GM19452 (cell line): ENCODE measurements around the gene APLN.

Experiments
- ATAC-seq: cut with Tn5 transposase; IDR thresholded peaks from one replicate; pipeline ENCODE4 v1.9.1; 2021; ENCODE audit not compliant: unreplicated experiment

APLN gene

GRCh38 chrX:129642641-129643040, 12.1 kb downstream of the APLN start:
- no peak for ATAC-seq

DNA sequence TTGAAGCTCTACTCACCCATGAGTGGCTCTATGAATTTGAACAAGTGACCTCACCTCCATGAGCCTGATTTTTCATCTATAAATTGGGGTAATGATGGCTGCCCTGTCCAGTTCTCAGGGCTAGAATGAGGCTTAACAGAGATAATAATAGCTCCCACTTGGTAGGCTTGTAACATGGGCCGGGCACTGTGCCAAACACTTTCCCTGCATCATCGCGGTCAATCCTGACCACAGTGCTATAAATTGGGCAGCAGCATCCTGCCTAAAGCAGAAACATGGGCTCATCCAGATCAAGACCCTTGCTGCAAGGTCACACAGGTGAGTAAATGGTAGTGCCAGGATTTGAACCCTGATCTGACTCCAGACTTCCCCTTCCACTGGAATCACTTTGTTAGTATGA, 12.8 kb downstream of the APLN start:
- ATAC-seq, result no peak

DNA sequence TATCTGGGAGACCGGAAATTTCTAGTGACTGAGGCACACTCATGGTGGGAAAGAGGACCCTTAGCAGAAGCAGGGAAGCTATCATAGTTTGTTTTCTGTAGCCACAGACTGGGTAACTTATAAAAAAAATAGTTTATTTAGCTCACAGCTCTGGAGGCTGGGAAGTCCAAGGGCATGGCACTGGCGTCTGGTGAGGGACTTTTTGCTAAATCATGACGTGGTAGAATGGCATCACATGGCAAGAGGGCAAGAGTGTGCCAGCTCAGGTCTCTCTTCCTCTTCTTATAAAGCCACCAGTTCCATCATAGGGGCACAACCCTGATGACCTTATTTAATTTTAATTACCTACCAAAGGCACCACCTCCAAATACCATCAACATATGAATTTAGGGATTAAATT, 13.3 kb downstream of the APLN start:
- no peak for ATAC-seq

GRCh38 chrX:129640737-129641136, 14.0 kb downstream of the APLN start:
- no peak for ATAC-seq

DNA sequence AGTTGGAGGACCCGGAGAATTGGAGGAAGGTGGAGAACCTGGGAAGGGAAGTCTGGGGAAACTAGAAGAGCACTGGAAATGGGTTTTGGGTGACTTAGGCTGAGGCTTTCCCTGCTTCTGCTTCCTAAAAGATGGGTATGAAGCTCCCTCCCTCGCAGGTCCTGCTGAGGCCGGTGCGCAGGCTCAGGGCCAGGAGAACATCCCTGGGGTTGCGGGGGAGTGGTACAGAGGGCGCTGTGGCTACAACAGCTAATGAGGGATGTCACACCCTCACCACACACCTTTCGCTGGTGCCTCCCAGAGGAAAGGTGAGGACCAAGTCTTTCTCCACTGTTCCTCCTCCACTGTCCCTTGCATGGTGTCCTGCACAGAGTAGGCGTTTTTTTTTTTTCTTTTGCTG, 15.8 kb downstream of the APLN start:
- no peak for ATAC-seq

DNA sequence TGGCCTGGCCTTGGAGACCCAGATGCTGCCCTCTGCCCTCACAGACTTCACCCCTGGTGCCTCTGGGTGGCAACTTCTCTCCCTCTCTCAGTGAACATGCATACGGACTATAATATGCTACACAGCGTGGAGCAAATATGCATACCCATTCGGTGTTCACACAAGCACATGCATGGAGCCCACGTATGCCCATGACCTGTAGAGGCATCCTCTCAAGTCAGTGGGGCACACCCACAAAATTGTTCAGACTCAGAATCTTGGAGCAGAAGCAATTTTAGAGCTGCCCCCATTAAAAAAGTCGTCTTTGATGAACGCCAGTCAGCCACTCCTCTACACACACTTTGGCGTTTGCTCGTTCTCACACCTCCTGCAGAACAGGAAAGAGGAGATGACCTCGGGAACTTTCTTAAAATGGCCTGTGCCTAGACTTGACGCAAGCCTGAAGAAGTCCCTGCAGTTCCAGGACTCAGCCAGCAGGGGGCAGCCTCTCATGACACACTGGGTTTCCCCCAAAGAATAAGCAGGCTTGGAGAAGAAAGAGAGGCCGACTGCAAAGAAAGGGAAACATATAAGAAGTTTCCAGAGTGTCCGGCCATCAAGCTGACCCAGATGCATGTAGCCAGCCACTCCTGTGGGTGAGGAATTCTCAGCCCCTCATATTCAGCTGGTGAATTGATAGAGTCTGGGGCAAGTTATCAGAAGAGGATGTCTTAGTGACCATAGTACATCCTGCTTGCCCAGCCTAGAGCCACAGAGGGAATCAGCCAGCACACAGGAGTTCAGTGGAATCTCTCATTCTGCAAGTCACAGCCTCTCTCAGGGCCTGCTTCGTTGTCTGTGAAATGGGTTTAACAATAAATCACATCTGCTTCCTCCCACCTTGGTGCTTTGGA, 17.3 kb downstream of the APLN start:
- no peak for ATAC-seq

DNA sequence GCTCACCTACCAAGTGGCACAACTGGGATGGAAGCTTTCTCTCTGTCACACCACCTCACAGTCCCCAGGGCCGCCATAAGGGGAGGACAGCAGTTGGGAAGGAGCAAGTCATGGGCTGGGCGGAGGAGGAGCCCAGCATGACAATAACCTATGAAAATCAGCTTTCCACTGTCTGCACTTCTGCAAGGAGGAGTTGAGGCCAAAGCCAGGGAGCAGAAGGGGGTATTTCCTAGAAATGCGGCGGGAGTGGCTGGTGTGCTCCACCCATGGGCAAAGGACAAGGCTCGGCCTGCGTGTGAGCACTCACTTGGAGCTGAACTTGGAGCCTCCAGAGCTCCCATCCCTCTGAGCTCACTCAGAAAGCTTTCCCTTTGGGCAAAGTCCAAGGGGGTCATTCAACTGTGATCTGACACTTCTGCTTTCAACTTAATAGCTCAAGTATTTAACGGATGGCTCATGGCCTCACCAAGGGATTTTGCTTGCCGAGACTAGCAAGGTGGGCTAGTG, 18.5 kb downstream of the APLN start:
- ATAC-seq, result no peak

DNA sequence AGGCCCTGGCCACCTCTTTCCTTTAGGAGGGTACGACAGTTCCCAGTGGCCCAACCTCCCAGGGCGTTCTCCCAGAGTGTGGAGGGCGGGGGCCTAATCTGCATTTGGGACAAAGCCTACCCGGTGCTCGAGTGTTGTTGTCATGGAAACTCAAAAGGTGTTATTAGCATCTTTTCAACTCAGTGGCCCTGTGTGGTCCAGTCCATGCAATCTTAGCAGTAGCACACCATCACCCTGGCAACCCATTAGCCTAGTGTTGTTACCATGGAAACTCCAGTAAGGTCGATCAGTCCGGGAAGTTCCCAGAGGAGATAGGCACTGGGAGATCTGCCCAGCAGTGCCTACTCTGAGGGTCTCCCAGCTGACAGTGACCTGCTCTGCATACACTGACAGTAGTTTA, 20.2 kb downstream of the APLN start:
- no peak for ATAC-seq

GRCh38 chrX:129632443-129632842, 22.3 kb downstream of the APLN start:
- no peak for ATAC-seq

DNA sequence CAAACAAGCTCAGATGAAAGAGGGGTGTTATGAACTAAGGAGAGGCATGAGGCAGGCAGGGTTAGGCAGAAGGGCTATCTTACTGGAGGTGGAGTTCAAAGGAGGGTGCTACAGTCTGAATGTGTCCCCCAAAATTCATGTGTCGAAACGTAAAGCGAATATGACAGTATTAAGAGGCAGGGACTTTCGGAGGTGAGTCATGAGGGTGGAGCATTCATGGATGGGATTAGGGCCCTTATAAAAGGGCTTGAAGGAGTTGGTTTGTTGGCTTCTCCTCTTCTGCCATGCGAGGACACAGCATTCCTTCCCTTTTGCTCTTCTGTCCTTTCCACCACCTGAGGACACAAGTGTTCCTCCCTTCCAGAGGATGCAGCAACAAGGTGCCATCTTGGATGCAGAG, 22.9 kb downstream of the APLN start:
- no peak for ATAC-seq

GRCh38 chrX:129629837-129630236, 24.9 kb downstream of the APLN start:
- ATAC-seq, result no peak

DNA sequence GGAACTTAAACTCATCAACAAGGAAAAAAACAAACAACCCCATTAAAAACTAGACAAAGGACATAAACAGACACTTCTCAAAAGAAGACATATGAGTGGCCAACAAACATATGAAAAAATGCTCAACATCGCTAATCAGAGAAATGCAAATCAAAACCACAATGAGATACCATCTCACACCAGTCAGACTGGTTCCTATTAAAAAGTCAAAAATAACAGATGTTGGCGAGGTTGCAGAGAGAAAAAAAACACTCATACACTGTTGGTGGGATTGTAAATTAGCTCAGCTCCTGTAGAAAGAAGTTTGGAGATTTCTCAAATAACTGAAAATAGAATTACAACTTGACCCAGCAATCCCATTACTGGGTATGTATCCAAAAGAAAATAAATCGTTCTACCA, 28.7 kb downstream of the APLN start:
- no peak for ATAC-seq

DNA sequence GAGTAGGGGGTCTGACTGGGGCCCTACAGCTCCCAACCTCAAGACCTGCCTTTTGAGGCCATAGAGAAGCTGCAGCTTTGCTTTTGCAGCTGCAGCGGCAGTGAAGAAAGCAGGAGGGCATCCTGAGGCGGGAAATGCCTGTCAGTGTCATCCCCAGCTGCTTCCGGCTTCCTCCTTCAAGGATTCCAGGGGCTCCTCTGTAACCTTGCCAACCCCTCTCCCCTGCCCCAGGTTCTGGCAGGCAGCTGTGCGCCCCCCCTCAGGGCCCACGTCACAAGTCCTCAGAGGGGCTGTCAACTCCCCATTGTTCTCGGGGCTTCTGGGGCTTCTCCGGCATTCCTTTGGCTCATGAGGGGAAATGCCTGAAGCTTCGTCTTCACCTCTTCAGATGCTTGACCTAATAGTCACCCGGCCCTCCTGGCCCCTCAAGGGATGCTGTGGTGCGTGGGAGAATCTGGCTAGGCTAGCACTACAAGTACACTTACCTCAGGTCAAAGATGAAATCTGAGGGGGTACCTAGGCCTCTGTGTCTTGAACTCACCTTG, 31.9 kb downstream of the APLN start:
- no peak for ATAC-seq

- ATAC-seq, result no peak
Measured at GRCh38 chrX:129618997-129619396, 35.8 kb downstream of the APLN start.

DNA sequence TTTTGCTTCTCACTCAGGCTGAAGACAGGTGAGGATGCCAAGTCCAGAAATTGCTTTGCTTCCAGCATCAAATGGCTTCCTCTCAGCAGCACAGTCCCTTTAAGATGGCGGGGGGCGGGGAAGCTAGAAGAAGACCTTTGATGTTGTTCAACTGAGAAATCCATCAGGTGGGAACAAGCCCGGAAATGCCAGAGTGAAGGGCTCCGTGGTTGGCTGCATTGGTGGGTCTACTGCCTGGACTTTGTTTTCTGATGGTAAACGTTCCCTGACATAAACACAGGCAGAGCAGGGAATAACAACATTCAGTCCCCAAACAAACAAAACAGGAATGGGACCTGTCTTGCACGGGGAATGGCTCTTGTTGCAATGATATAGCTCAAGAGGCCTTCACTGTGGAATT, 37.3 kb downstream of the APLN start:
- ATAC-seq, result no peak

- no peak for ATAC-seq
Measured at GRCh38 chrX:129614481-129615255, 40.1 kb downstream of the APLN start.

DNA sequence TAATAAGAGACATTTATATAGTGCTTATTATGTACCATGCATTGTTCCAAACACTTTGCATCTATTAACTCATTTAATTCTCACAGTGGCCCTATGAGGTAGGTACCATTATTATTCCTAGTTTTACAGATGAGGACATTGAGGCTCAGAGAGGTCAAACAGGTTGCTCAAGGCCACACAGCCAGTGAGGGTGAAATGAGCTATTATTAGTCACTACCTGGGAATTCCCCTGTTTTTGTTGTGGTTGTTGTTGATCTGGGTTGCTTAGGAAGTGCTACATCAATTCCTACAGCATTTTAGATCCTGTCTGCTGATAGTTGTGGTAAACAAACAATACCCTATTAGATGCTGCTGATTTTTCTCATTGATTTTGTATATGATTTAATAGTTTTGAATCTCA, 41.2 kb downstream of the APLN start:
- ATAC-seq, result no peak

- ATAC-seq, result no peak
Measured at GRCh38 chrX:129612396-129612795, 42.4 kb downstream of the APLN start.

GRCh38 chrX:129609395-129609794, 45.4 kb downstream of the APLN start:
- no peak for ATAC-seq

GRCh38 chrX:129608496-129608895, 46.3 kb downstream of the APLN start:
- no peak for ATAC-seq

GRCh38 chrX:129606918-129607317, 47.8 kb downstream of the APLN start:
- no peak for ATAC-seq

DNA sequence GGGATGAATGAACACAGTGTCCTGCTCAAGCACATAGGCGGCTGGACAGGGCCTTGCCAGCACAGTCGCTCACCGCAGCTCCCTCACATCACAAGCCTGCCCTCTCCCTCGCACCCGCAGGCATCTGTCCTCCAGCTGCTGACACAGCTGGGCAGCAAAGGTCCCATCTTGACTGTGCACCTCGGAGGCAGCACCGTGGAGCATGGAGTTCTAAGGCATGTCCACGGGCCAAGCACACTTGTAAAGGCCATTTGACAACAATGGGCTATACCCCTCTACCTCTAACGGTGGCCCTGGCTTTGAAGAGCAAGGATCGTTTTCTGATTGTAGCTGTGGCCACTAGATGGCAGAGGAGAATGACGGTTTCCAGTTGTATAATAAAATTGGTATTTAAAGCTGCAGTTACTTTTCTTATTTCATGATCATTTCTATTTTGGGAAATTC, 53.8 kb downstream of the APLN start:
- no peak for ATAC-seq
